ENCODE measurements around the gene DIS3L2.
"Not testable (repeated sequence)": the region's sequence is repeated elsewhere in the genome, so short reads cannot be mapped to it uniquely, and the experiment has no call there.

DIS3L2 gene

GRCh38 chr2:232363784-232364615 is 402.5 kb downstream of the DIS3L2 start:
- DNase-seq = no peak

DNA sequence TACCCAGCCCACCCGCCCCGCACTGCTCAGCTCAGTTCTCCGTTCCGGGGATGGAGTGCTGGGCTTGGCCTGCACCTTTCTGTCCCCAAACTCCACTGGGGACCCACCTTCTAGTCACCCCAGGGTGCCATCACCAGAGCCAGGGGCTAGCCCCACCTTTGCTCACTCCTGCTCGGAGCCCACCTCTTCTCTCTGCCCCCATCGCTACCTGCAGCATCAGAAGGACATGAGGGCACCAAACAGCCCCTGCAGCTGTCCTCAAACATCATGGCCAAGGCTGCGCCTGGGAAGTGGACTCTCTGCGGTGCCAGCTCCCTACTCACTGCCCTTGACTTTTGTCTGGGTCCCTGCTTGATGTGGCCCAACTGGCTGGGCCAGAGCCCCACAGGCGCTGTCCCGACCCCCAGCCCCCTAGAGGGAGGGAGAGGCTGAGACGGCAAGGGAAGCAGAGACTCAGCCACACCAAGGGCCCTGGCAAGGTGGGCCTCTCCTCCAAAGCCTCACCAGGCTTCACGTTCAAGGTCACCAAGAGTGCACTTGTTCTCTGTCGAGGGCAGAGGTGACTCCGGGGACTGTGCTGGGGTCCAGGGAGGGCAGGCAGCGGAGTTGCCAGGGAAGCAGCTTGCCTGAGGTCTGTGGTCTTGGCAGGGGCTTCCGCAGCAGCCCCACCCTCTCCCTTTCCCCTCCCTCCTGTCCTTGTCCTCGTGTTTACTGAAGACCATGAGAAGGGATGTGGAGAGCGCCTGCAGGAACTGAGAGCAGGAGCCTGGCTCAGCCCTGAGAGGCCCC is 403.5 kb downstream of the DIS3L2 start:
- not testable (repeated sequence) for DNase-seq

- no peak for DNase-seq
These were observed 404.3 kb downstream of the DIS3L2 start for GRCh38 chr2:232365621-232366321.

DNA sequence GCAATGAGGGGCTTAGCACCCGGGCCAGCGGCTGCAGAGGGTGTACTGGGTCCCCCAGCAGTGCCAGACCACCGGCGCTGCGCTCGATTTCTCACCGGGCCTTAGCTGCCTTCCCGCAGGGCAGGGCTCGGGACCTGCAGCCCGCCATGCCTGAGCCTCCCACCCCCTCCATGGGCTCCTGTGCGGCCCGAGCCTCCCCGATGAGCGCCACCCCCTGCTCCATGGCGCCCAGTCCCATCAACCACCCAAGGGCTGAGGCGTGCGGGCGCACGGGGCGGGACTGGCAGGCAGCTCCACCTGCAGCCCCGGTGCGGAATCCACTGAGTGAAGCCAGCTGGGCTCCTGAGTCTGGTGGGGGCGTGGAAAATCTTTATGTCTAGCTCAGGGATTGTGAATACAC is 404.9 kb downstream of the DIS3L2 start:
- not testable (repeated sequence) for DNase-seq

DNA sequence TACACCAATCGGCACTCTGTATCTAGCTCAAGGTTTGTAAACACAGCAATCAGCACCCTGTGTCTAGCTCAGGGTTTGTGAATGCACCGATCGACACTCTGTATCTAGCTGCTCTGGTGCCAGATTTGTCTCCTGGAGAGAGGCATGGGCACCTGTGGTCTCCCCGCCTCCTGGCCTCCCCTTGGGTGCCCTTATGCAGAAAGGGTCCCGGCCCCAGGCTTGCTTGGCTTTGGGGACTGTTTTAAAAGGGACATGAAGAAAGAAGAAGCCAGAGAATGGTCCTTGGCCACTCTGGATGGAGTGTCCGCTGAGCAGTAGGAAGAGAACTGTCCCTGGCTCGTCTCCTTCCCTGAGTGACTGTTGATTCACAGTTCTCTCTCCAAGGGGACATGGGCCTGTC is 405.5 kb downstream of the DIS3L2 start:
- no peak for DNase-seq

DNA sequence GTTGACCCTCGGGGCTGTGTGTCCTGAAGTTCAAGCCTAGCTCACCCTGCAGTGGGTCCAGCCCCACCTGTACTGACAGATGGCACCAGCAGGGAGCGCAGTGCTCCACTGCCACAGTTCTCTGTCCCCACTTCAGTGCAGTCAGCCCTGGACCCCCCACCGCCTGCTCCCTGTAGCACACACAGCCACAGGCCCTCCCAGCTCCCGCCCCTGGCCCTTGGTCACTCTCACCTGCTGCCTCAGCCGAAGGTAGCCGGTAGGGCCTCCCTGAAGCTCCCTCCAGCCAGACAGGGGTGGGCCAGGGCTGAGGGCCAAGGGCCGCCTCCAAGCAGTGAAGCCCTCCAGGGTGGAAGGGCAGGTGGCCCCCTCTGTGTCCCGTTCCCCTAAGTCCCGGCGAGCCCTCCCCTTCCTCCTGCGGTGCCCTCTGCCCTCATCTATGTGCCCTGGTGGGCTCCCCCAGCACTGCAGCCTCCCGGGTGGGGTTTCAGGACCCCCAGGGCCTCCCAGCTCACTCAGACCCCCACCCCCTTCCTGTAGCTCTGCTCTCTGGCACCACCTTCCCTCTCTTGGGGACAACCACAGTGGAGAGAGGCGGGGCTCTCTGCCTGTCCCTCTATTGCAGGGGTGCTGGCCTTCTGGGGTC is 406.2 kb downstream of the DIS3L2 start:
- no peak for DNase-seq

DNA sequence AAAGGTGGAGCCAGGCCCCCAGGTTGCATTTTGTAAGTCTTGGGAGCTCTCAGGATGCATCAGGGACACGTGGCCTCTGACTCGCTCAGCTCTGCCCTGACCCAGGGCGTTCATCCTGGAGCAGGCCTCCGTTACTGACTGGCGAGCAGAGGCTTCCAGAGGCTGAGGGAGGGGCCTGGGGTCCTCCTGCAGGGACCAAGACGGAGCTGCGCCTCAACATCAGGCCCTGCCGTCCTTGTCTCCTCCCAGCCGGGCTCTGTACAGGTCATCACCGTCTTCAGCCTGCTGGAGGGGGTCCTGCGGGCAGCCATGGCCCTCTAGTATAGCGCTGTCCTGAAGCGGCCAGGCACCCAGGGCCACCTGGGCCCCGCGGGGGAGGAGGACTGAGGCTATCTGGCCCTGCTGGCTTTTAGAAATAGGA is 406.8 kb downstream of the DIS3L2 start:
- DNase-seq = no peak

DNA sequence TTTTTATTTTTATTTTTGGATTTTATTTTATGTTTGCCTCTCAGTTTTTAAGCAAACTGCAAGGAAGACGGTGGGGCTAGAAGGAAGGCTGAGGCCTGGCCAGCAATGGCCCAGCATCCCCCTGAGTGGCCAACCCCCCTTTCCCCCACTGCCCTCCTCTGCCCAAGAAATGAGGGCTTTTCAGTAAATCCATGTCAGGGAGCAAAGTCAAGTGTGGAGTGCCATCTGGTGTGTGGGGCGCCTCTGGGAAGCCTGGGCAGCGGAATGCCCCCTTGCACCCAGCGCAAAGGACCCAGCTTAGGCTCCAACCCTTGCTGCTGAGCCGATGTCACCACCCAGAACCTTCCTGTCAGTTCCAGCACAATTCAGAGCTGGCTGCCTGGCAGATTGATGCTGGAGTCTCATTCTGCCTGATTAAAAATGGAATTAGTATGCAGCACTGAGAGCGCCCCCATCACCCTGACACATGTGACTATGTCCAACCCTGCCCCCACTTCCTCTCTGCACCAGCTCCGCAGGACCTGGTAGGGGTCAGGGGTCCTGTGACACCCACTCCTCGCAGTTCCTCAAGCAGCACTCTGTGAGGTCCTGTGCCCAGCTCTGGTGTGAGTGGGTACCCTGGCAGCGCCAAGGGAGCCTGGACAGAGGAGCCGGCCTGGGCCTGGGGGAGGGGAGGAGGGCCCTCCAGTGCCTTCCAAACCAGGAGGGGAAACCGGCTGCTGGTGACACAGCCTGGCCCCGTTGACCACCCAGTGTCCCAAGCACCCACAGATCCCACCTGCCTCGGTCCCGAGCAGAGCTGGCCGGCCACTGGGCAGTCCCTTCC is 407.8 kb downstream of the DIS3L2 start:
- DNase-seq = no peak

DNA sequence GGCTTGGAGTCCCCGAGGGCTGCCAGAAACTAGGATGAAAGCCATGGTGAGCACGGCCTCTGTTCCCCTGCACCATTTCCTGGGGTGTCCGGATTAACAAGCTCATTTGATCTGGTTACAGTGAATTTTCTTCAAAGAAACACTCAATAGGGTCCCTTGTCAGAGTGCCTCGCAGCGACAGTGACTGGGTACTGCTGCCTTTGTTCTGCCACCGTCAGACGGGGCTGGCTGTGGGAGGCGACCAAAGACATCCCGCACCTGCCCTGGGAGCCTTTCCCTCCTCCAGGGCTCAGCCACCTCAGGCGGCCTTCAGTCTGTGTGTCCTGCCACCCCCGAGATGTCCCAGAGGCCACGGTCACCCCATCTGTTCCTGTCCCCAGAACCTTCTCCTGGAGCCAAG is 408.5 kb downstream of the DIS3L2 start:
- DNase-seq = not testable (repeated sequence)

- DNase-seq = no peak
These were observed 411.0 kb downstream of the DIS3L2 start for GRCh38 chr2:232372231-232373208.

DNA sequence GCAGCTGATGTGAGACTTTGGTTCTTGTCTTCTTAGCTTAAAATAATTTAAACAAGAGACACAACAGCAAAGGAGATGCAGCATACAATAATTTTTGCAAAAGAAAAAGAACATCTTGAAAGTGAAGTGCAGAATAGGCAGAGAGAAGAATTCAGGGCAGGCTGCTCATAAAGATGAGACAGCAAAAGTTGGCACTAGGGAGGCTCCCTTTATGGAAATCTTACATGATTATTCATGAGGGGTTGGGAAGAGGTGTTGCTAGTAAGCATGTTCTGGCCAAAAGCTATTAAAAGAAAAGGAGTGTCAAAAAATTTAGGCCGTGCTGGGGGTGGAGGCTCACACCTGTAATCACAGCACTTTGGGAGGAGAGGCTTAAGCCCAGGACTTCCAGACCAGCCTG is 412.8 kb downstream of the DIS3L2 start:
- DNase-seq = no peak

DNA sequence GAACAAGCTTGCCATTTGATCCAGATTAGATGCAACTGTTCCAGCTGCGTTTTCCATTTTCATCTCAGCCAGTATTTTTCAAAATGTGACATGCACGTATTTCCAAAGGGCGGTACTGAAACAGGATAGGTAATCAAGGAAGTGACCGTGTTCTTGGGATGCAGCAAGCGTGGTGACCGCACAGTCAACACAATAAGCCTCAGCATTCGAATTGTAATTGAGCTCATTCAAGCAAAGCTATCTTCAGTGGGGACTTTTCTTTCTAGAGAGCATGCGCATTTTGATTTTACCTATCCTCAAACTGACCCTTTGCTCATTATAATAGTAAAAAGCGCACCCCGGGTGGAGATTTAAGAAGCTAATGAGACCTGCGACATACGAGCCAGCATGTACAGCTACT is 413.7 kb downstream of the DIS3L2 start:
- DNase-seq = no peak

- no peak for DNase-seq
These were observed 414.7 kb downstream of the DIS3L2 start for GRCh38 chr2:232376260-232376659.

DNA sequence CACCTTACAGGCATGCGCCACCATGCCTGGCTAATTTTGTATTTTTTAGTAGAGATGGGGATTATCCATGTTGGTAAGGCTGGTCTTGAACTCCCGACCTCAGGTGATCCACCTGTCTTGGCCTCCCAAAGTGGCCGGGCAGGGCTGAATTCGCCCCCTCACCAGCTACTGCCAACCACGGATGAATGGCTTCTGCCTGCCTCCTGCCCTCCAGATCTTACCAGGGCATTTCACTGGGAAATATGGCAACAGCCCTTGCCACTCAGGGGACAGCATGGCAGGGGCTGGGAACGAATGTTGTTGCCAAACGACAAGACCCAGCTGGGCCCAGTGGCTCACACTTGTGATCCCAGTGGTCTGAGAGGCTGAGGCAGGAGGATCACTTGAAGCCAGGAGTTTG is 415.2 kb downstream of the DIS3L2 start:
- no peak for DNase-seq

GRCh38 chr2:232377319-232377718 is 415.8 kb downstream of the DIS3L2 start:
- DNase-seq = no peak

DNA sequence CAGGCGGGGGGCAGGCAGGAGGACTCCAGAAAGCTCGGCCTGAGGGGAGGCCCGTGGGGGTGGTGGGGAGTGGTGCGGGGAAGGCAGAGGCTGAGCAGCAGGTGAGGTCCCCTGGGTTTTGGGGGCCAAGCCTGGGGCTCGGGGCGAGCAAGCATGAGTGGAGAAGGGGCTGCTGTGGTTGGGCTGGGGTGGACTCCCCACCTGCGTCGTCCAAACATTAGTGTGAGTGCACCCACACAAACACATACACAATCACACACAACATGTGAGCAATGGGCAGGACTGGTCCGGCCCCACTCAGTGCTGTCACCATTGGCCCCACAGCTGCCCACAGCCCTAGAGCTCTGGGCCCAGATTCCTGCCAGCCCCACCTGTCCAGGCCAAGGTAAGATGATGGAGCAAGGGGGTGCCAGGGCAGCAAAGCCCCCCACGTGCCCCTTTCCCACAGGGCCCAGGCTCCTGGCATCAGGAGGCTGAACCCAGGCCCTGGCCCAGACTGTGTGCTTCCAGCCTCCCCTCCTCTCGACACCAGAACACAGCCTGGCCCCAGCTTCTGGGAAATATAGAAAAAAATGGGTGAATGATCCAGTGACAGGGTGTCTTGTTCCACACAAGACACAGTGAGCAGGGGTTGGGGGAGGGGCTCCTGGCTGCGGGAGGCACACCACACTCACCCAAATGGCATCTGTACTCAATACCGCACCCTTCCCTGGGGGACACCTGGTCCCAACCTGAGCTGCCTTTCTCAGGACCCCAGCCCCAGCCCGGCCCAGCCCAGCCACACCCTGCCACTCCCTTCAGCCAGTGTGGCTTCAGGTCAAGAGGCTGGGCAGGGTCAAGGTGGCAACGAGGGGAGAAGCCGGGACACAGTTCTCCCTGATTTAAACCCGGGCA is 416.6 kb downstream of the DIS3L2 start:
- DNase-seq = no peak

- DNase-seq = not testable (repeated sequence)
These were observed 417.2 kb downstream of the DIS3L2 start, which contains the start of gene ALPP for GRCh38 chr2:232378735-232379151. Gene ALPP (plus strand): TSS chr2:232378751. CDS start chr2:232378803, 52 bp downstream.

DNA sequence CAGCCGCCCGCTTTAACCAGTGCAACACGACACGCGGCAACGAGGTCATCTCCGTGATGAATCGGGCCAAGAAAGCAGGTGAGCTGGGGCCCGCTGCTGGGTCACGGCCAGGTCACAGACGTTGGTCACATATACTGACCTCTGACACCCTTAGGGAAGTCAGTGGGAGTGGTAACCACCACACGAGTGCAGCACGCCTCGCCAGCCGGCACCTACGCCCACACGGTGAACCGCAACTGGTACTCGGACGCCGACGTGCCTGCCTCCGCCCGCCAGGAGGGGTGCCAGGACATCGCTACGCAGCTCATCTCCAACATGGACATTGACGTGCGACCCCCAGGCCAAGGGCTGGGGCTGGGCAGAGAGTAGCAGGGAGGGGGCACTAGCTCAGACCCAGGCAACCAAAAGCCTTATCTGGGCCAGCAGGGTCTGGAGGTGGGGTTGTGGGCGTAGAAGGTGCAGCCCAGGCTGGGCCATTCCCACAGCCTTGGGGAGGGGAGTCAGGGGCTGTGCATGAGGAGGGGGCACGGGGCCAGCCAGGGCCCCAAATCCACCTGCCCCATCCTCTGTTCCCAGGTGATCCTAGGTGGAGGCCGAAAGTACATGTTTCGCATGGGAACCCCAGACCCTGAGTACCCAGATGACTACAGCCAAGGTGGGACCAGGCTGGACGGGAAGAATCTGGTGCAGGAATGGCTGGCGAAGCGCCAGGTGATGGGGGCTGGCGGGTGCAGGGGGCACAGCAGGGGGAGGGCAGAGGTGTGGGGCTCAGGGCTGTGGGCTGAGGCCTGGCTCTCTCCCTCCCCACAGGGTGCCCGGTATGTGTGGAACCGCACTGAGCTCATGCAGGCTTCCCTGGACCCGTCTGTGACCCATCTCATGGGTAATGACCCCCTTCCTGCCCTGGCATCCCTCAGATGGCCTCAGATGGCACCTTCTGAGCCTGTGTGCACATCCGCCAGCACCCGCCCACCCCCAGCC is 418.4 kb downstream of the DIS3L2 start:
- DNase-seq = not testable (repeated sequence)

Measured in NCI-H774 (cell line).